ENCODE results near the gene WNT2. TPM values are rescaled to one million over a fixed set of nuclear protein-coding genes. Genes with fewer than 3 reads are reported as not detected.
"Not testable (repeated sequence)": the region's sequence is repeated elsewhere in the genome, so short reads cannot be mapped to it uniquely, and the experiment has no call there.

Gene WNT2
- total RNA-seq, 1 experiment from 2014 or later: not detected

DNA sequence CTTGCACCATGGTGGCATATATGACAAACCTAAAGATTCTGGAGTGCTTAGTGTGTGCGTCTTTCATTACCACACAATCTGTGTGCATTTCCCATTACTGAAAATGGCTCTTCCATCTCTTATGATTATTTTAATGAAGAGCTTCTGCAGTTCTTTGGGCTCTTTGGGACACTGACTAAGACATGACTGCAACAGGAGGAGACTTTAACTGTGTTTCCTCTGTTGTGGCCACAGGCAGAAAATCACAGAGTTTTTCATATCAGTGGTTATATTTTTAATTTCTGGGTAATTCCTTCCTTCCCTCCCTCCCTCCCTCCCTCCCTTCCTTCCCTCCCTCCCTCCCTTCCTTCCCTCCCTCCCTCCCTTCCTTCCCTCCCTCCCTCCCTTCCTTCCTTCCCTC is 58.1 kb downstream of the WNT2 start:
- no peak for DNase-seq (ENCODE audit: low spot score)

DNA sequence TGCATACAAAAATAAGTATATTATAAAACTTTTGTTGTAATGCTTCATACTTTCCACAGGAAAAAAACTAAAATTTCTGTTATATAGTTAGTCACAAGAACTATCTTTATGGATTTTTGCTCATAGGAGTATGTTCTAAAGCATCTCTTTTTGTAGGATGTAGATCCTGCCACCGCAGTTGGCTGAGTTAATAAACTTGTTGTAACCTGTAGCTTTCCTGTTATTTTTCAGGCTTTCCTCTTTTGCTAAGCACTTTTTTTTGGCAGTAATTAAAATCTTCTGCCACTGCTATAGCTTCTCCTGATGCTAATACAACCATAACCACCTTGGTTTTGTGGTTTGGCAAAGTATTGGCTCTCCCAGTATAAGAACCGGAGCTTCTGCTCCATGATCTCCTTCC is 60.3 kb downstream of the WNT2 start:
- DNase-seq (ENCODE audit: low spot score): no peak

DNA sequence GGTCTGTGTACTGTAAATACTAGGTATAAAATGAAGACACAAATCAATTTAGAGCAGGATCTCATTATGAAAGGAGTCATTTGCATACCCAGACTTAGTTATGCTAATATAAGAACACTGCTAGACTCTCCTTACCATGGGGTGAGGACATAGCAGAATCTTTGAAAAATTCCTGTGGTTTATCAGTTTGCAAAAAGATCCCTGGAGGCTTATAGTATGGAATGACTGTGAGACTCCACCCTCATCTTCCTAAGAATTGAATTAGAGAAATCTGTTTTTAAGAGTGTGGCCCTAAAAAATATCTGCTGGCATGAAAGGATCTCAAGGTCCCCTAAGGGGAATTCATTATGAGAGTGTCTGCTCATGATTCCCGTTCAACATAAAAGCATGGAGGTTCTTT is 63.2 kb downstream of the WNT2 start:
- no peak for DNase-seq (ENCODE audit: low spot score)

DNA sequence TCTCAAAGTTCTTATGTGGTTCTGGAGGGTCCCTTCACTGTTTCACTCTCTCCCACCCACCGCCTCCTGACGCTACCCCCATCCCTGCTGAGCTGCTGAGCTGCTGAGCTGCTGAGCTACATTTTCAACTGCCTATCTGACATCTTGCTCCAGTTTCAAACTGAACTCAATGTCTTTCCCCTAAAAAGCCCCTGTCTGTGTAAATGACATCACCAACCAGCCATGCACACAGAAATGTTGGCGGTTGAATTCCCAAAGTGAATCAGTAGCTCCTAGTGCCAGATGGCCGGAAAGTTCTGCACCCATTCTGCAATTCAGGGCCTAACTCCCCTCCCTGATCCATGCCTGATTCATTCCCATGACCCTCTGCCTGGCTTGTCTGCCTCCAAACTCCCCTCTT is 71.2 kb downstream of the WNT2 start:
- no peak for DNase-seq (ENCODE audit: low spot score)

DNA sequence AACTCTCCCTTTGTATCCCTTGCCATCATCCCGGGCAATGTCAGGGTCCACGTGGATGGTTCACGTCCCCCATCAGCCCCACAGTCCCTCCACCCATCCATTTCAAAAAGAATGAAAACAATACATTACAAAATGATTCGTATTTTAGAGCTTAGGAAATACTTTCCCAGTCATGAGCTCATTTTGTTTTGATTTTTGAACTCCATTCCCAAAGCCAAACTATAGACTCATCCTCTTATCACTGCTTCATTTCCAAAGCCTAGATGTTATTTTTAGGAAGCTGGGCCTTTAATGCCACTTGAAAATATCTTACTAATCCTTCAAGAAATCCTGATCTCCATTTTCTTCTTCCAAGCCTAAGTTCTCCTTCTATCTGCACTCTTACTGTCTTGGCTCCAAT is 72.1 kb downstream of the WNT2 start:
- no peak for DNase-seq (ENCODE audit: low spot score)

DNA sequence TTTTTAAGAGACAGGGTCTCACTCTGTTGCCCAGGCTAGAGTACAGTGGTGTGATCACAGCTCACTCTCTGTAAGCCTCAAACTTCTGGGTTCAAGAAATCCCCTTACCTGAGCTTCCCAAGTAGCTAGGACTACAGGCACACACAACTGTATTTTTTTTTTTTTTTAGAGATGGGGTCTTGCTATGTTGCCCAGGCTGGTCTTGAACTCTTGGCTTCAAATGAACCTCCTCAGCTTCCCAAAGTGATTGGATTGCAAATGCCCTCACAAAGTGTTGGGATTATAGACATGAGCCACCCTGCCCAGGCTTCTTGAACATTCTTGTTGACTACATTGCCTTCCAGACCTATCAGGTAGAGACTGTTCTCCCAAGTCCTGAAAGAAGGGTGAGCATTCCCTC is 72.6 kb downstream of the WNT2 start:
- no peak for DNase-seq (ENCODE audit: low spot score)

DNA sequence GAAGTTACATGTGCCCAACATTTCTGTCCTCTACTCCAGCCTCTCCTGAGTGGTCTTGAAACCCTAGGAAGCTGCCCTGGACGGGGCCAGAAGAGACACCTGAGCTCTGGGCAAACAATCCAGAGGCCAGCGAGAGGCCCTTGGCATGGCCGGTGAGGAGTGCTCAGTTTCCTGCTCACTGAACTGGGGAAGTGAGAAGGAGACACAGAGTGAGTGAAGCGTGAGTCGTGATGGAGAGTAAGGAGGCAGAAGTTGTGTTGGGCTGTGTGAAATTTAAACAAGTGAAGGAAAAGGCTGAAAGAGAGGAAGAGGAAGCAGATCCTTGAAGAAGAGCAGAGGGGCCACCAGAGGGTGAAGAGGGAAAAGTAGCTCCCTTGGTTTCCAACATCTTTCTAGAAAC is 73.2 kb downstream of the WNT2 start:
- no peak for DNase-seq (ENCODE audit: low spot score)

DNA sequence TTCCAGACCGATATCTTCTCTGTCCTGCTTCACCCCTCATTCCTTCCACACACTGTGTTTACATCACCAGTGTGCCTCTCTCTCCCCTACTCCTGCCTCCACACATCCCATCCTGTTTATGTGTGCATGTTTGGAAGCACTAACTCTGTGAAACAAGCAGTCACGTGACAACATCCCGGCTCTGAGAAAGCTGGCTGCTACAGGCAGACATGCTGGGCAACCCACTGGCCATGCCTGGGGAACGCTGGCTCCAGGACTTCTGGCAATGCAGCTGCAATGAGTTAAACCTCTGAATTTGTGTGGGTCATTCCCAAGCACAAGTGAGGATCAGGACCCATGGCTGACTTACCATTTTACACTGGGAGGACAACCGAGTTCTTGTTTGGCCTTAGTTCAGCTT is 74.0 kb downstream of the WNT2 start:
- peak; percentile 44 for DNase-seq (ENCODE audit: low spot score)

DNA sequence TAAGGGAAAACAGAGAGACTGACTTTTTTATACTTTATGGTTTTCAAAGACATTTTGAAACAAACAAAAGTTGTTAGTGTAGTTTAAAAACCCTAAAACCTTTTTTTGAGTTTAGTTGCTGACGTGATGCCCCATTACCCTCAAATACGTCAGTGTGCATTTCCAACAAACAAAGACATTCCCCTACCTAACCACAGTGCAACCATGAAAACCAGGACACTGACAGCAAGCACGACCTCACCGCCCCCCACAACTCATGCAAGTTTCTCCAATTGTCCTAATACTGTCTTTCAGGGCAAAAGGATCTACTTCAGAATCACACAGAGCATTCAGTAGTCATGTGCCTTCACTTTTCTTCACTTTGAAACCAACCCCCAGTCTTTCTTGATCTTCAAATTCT is 75.0 kb downstream of the WNT2 start:
- no peak for DNase-seq (ENCODE audit: low spot score)

DNA sequence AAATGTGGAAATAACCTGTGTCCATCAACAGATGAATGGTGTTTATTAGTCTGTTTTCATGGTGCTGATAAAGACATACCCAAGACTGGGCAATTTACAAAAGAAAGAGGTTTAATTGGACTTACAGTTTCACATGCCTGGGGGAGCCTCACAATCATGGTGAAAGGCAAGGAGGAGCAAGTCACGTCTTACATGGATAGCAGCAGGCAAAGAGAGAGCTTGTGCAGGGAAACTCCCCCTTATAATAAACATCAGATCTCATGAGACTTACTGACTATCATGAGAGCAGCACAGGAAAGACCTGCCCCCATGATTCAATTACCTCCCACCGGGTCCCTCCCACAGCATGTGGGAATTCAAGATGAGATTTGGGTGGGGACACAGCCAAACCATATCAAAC is 77.2 kb downstream of the WNT2 start:
- not testable (repeated sequence) for DNase-seq (ENCODE audit: low spot score)

DNA sequence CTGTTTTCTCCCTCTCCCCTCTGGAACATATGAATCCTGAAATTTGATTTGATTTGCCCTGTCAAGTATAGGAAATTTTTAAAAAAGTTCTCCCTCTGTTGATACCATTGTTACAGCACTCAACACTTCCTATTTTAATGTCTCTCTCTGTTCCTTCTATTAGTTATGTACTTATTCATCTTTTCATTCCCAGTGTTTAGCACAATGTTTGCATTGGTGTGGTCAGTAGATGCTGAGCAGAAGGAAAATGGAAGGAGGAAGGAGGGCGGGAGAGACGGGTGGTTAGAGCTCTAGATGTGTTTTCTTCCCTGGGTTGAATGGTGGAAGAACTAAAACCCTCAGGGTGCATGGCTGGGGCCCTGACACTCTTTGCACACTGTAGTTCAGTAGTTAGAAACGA is 79.5 kb downstream of the WNT2 start:
- no peak for DNase-seq (ENCODE audit: low spot score)

DNA sequence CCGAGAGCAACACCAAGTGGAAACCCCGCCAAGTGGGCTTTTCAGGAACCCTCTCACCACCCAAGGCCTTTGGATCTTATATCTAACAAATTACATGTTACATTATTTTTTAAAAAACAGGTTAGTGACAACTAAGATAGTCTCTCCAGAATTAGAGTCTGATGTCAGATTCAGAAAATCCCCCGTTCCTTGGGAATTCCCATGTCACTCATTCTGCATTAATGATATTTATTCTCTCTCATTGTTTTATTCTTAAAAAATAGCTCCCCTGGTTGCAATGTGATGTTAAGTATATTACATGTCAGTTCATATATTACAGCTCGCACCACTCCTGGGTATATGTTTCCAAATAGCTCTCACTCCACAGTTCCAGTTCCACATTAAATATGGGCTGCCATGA is 81.8 kb downstream of the WNT2 start:
- DNase-seq (ENCODE audit: low spot score): no peak

DNA sequence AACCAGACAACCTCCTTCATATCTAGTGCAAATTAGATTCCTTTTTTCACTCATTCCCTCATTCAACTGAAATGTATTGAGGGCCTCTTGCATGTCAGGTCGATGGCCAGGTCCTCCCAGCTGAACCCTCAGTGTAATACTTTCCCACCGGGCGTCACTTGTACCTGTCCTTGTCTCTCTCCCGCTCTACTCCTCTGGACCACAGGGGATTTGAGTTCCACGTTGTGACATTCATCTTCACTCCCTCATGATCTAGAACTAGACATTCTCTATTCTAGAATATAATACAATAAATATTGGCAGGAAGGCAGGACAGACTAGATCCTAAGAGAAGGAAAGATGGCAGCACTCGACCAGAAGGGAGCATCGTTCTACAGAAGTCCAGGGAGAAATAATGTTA is 83.9 kb downstream of the WNT2 start:
- DNase-seq (ENCODE audit: low spot score): no peak

DNA sequence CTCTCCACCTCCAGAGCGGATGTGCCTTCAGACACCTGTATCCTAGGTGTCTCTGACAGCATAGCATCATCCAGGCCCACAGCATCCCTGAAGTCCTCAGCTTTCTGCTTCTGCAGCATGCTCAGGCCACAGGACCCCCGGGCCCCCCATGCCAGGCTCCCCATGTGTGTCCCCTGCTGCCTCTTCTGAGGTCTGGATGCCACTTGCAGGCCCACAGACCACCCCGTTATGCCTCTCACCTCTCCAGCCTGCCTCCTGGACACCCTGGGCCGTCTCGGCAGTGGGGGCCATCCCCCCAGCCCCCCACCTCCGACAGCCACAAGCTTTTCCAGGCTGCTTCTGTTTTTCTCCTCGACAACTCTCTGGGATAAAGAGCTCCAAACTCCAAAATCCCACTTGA is 84.4 kb downstream of the WNT2 start:
- no peak for DNase-seq (ENCODE audit: low spot score)

DNA sequence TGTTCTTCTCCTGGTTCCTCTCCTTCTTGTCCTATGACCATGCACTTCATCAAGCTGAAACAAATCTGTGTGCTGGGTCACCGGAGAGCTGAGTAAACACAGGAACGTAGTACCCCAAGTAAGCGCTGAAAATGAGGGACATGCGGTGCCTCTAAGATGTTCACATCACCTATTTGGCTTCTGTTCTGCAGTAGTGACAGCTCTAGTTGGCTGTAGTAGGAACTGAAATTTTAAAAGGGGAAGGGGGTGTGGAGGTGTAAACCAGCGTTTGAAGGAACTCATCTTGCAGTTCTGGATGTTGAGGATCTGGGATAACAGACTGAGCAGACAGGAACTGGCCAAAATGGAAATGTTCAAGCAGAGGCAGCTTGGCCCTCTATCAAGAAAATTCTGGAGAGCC is 85.2 kb downstream of the WNT2 start:
- DNase-seq (ENCODE audit: low spot score): no peak

DNA sequence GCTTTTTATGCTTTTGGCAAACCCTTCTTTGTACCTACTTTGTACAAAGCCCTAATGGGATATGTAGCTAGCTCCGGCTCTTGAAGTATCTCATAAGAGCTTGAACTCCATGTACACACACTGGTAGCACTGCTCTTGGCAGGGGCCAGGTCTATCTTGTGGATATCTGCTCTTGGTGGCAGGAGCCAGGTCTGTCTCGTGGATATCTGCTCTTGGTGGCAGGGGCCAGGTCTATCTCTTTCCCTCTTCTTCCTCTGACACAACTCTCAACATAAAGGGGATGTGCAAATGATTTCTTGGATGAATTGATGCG is 91.9 kb downstream of the WNT2 start:
- no peak for DNase-seq (ENCODE audit: low spot score)

DNA sequence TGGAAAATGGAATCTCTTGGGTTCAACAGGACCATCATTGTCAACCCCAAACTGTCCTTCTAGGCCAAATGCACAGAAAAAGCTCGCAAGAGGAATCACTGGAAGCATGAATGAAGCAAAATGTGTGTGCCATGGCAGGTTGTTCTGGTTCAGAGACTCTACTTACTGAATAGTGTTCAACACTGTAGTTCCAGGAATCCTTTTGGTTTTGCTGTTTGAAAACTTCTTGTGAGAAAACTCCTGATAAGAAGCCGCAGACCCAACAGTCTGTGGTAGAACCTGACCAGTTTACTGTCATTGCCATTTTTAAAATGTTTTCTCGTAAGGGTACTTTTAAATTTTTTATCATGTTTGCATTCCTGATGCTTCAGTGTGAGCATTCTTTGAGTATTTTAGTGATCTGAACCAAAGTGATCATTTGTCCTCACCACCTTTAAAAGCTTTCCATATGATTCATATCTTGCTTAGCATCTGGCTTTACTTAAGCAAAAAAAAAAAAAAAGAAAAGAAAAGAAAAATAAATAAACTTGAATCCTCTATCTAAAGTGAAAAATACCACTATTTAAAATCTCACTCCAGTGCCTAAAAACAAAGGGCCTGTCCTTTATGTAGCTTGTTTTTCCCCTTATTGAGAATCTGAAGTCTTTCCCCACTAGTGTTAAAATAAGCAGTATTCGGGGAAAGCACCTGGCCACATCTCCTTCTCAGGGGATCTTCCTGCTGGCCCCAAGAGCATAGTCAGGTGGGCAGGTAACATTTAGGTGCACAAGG is 92.4 kb downstream of the WNT2 start:
- no peak for DNase-seq (ENCODE audit: low spot score)

DNA sequence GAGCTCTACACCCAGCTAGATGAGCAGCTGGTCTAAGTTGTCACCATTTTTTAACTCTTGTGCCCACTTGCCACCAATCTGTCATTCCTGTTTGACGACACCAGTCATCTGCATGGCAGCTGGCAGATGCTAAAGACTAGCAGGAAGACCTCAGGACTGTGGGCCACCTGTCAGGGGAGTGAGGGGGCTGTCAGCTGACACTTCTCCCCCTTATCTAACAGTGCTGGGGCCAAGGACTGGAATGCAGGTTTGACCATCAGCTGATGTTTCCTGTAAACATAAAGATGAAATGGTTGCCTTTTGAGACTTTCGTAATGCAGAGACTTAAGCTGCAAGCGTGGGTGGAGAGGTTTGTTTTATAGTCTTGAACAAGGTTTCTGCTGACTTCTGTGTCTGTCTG is 93.5 kb downstream of the WNT2 start:
- no peak for DNase-seq (ENCODE audit: low spot score)

DNA sequence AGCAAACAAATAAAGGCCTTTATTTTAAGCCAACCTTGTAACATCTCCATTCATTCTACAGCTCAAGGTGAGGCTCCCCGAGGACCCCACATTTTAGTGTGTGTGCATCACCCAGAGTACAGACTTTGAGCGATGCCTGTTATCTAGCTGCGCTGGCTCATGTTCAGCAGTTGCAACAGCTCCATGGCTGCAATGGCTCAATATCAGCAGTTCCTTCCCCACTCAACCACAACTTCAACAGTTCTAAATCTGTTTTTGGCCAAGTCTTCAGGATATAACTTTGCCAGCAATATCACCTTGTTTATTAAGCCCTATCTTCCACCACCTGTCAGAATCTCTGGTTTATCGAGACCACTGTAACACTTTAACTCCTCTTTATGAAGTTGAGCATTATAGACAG is 95.8 kb downstream of the WNT2 start:
- DNase-seq (ENCODE audit: low spot score): no peak

DNA sequence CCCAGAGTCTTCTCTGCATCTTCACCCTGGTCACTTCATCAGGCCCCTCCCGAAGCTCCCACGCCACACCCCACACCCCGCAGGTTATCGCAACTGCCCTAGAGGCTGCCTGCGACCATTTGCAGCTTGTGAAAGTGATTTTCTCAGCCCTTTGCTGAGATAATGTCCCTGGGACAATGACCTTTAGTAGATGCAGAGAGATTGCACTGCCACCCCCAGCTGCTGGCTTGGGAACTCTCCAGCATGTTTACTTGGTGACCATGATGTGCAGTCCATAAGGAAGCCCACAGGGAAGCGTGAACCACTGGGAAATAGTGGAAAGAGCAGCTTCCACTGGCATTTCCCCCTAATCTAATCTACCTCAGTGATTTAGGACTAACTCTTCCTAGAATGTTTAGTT is 97.3 kb downstream of the WNT2 start:
- DNase-seq (ENCODE audit: low spot score): no peak
